HCT116 (cell line): Measurements from ENCODE around the gene ZFAND6. TPM values are rescaled to one million over a fixed set of nuclear protein-coding genes. Genes with fewer than 3 reads are reported as not detected.

Source experiments
- ATAC-seq: fragments of 200-7000 bp; cut with Tn5 transposase; 2 replicates; pipeline ENCODE4 v1.9.1; 2020; ENCODE audit warnings: mild to moderate bottlenecking, moderate library complexity
- BruUV-seq: library from RNA; stranded (reverse); fragments of 400-500 nt; replicated peaks from 2 replicates; lab custom pipeline; 2021; lab: Mats Ljungman, UMichigan
- CTCF ChIA-PET: fragments of 300-600 bp; sonication (Branson Sonifier 250); formaldehyde crosslinking; loops from one replicate; lab custom pipeline; 2021; ENCODE audit warnings: antibody characterized with exemption; lab: Charles Lee
- POLR2A ChIA-PET: fragments of 300-600, 350-600 bp; sonication (Branson Sonifier 250); formaldehyde crosslinking; loops from one replicate; lab custom pipeline; 2021; ENCODE audit warnings: antibody characterized with exemption; lab: Charles Lee
- RAD21 ChIA-PET, 2 experiments: fragments of 300-600 bp; sonication (Branson Sonifier 250); formaldehyde crosslinking; loops; one replicate each; lab custom pipeline; 2023; ENCODE audit warnings: low total read pairs in 2 of 2; ENCODE audit not compliant: uncharacterized antibody in 2 of 2, unreplicated experiment in 2 of 2, low non-redundant PET in 1 of 2; lab: Charles Lee
- DNase-seq: peaks from one replicate; pipeline ENCODE4 v3.0.0-alpha.2; 2010; ENCODE audit warnings: low read depth, low spot score
- H2AFZ ChIP-seq: fragments of 200-600 bp; shearing (Covaris generic), sonication (generic); 2 replicates; pipeline ENCODE4 v1.6.1; 2017; ENCODE audit warnings: low read depth, mixed run types, mixed read lengths, antibody characterized with exemption, low read length; ENCODE audit not compliant: poor library complexity, severe bottlenecking
- H3K27ac ChIP-seq: 2 replicates; pipeline ENCODE4 v1.5.1; 2012; ENCODE audit warnings: low read depth, low read length
- H3K27me3 ChIP-seq: fragments of 200-600 bp; sonication (generic); 2 replicates; pipeline ENCODE4 v1.6.1; 2016; ENCODE audit warnings: mixed run types, low read length, mixed read lengths; ENCODE audit not compliant: insufficient read depth
- H3K36me3 ChIP-seq, 2 experiments: fragments of 200-500 bp in 1 of 2; fragments of 200-600 bp in 1 of 2; sonication (Bioruptor generic) in 1 of 2; sonication (generic) in 1 of 2; 2 replicates each; pipeline versions ENCODE4 v1.5.1 to v1.6.1; 2014 to 2016; ENCODE audit warnings: low read length in 2 of 2, inconsistent platforms in 1 of 2, mixed read lengths in 1 of 2, mixed run types in 1 of 2; ENCODE audit not compliant: insufficient read depth in 2 of 2, control insufficient read depth in 1 of 2
- H3K4me1 ChIP-seq, 2 experiments: fragments of 200-600 bp in 1 of 2; sonication (generic) in 1 of 2; 2 replicates each; pipeline versions ENCODE4 v1.5.1 to v1.6.1; 2012 to 2017; ENCODE audit warnings: low read length in 2 of 2, inconsistent platforms in 1 of 2, mild to moderate bottlenecking in 1 of 2, mixed read lengths in 1 of 2, mixed run types in 1 of 2, moderate library complexity in 1 of 2; ENCODE audit not compliant: insufficient read depth in 2 of 2, control insufficient read depth in 1 of 2
- H3K4me2 ChIP-seq: fragments of 200-600 bp; sonication (generic); 2 replicates; pipeline ENCODE4 v1.6.1; 2017; ENCODE audit warnings: mixed run types, low read length, mixed read lengths
- H3K4me3 ChIP-seq, 2 experiments: fragments of 200-600 bp in 1 of 2; sonication (generic) in 1 of 2; replicated peaks in 1 of 2; 2 replicates each; pipeline ENCODE4 v1.5.1; 2011 to 2016; ENCODE audit warnings: low read length in 2 of 2, control low read depth in 1 of 2, low read depth in 1 of 2, mild to moderate bottlenecking in 1 of 2, mixed read lengths in 1 of 2, mixed run types in 1 of 2
- H3K79me2 ChIP-seq: fragments of 200-600 bp; sonication (generic); 2 replicates; pipeline ENCODE4 v1.6.1; 2017; ENCODE audit warnings: mild to moderate bottlenecking, mixed run types, low read length, moderate library complexity, mixed read lengths; ENCODE audit not compliant: insufficient read depth
- H3K9ac ChIP-seq: fragments of 200-600 bp; sonication (generic); 2 replicates; pipeline ENCODE4 v1.6.1; 2016; ENCODE audit warnings: low read length, mixed read lengths
- H3K9me2 ChIP-seq: fragments of 200-600 bp; sonication (generic), shearing (Covaris generic); 2 replicates; pipeline ENCODE4 v1.6.1; 2017; ENCODE audit warnings: mixed run types, mild to moderate bottlenecking, moderate library complexity; ENCODE audit not compliant: insufficient read depth
- H3K9me3 ChIP-seq, 2 experiments: fragments of 200-500 bp in 1 of 2; fragments of 200-600 bp in 1 of 2; sonication (Bioruptor generic) in 1 of 2; sonication (generic) in 1 of 2; 2 replicates each; pipeline ENCODE4 v1.6.1; 2014 to 2017; ENCODE audit warnings: low read length in 2 of 2, mixed read lengths in 2 of 2, inconsistent platforms in 1 of 2, low read depth in 1 of 2, mild to moderate bottlenecking in 1 of 2, mixed run types in 1 of 2, moderate library complexity in 1 of 2; ENCODE audit not compliant: control insufficient read depth in 1 of 2, insufficient read depth in 1 of 2
- H4K20me1 ChIP-seq: fragments of 200-600 bp; sonication (generic), shearing (Covaris generic); 2 replicates; pipeline ENCODE4 v1.6.1; 2017; ENCODE audit warnings: mixed run types, mild to moderate bottlenecking, moderate library complexity; ENCODE audit not compliant: insufficient read depth
- CBX3 ChIP-seq: IDR thresholded peaks from 2 replicates; pipeline ENCODE4 v1.6.1; 2012; ENCODE audit warnings: low read depth
- CTCF ChIP-seq, 3 experiments: fragments of 200-600 bp in 1 of 3; sonication (generic) in 1 of 3; IDR thresholded peaks in 2 of 3; conservative IDR thresholded peaks in 1 of 3; 2 replicates each; pipeline ENCODE4 v1.5.1; 2012 to 2017; ENCODE audit warnings: low read depth in 2 of 3, low read length in 2 of 3, antibody characterized with exemption in 1 of 3, borderline replicate concordance in 1 of 3, control low read depth in 1 of 3, mild to moderate bottlenecking in 1 of 3, mixed read lengths in 1 of 3, mixed run types in 1 of 3, moderate library complexity in 1 of 3; ENCODE audit not compliant: insufficient read depth in 1 of 3
- EZH2 ChIP-seq: fragments of 200-600 bp; sonication (generic); IDR thresholded peaks from 2 replicates; pipeline ENCODE4 v1.6.1; 2017; ENCODE audit warnings: antibody characterized with exemption, mixed run types
- EZH2phosphoT487 ChIP-seq: fragments of 200-600 bp; IDR thresholded peaks from 2 replicates; pipeline ENCODE4 v1.6.1; 2018; ENCODE audit warnings: antibody characterized with exemption, borderline replicate concordance
- FOSL1 ChIP-seq: IDR thresholded peaks from 2 replicates; pipeline ENCODE4 v1.6.1; 2012; ENCODE audit warnings: low read depth
- JUND ChIP-seq: IDR thresholded peaks from 2 replicates; pipeline ENCODE4 v1.6.1; 2012
- MAX ChIP-seq: IDR thresholded peaks from 2 replicates; pipeline ENCODE4 v1.6.1; 2012
- RAD21 ChIP-seq: IDR thresholded peaks from 2 replicates; pipeline ENCODE4 v1.6.1; 2012; ENCODE audit warnings: low read depth, mild to moderate bottlenecking
- REST ChIP-seq: IDR thresholded peaks from 2 replicates; pipeline ENCODE4 v1.6.1; 2012; ENCODE audit warnings: low read depth
- SIN3A ChIP-seq: IDR thresholded peaks from 2 replicates; pipeline ENCODE4 v1.6.1; 2012; ENCODE audit warnings: low read depth
- SRF ChIP-seq: IDR thresholded peaks from 2 replicates; pipeline ENCODE4 v1.6.1; 2012; ENCODE audit warnings: low read depth
- ZBTB33 ChIP-seq: IDR thresholded peaks from 2 replicates; pipeline ENCODE4 v1.6.1; 2011; ENCODE audit warnings: mild to moderate bottlenecking, low read length, moderate library complexity; ENCODE audit not compliant: insufficient replicate concordance; ENCODE audit errors: extremely low read depth
- ZFX ChIP-seq: fragments of 450-650 bp; IDR thresholded peaks from 2 replicates; pipeline ENCODE4 v1.6.1; 2017
- intact Hi-C: fragments of 100-400 bp; cut with micrococcal nuclease; formaldehyde crosslinking; loops from 2 replicates; pipeline ENCODE4 v1.10.0; 2022
- total RNA-seq: library from RNA; stranded (reverse); gene quantifications from one replicate; pipeline ENCODE4 v1.2.1, GENCODE V29; 2021; ENCODE audit not compliant: unreplicated experiment

Gene ZFAND6
- total RNA-seq, 1 experiment from 2014 or later: 51.3 TPM

GRCh38 chr15:80136854-80137253 lies 77.4 kb downstream of the ZFAND6 start (continued):
- no peak for TF ChIP-seq REST
- no peak for TF ChIP-seq SRF
- TF ChIP-seq CBX3: no peak
- no peak for TF ChIP-seq CTCF (IDR thresholded peaks at IDR 0.05 in 2 of 3, conservative IDR thresholded peaks at IDR 0.05 in 1 of 3; ENCODE audit: borderline replicate concordance in 1 of 3, insufficient read depth in 1 of 3, low read depth in 2 of 3, low read length in 2 of 3)
- no peak for TF ChIP-seq RAD21
- TF ChIP-seq, all 23 proteins: peak for 0

GRCh38 chr15:80138961-80139360 lies 79.5 kb downstream of the ZFAND6 start:
- Histone ChIP-seq H4K20me1 (no peaks in the 10 kb centered on the region), H3K9me2 (no peaks in the 10 kb centered on the region), H3K27me3 (no peaks in the 10 kb centered on the region), H3K36me3 (peaks cover 0 to 3% of the 10 kb centered on the region in 2 experiments; a peak in 1 of 4 replicates), H3K9ac (no peak overlapping the region), H3K4me1 (no peaks in the 10 kb centered on the region), H2AFZ (no peak overlapping the region), H3K4me3 (no peak overlapping the region), H3K9me3 (no peaks in the 10 kb centered on the region), H3K4me2 (no peak overlapping the region), H3K27ac (no peak overlapping the region), H3K79me2 (no peaks in the 10 kb centered on the region)
- TF ChIP-seq FOSL1 (no peak), RAD21 (no peak), SIN3A (no peak), EZH2 (no peak), ZFX (no peak), MAX (no peak), JUND (no peak), CBX3 (no peak), CTCF (IDR thresholded peaks at IDR 0.05 in 2 of 3, conservative IDR thresholded peaks at IDR 0.05 in 1 of 3; ENCODE audit: borderline replicate concordance in 1 of 3, insufficient read depth in 1 of 3, low read depth in 2 of 3, low read length in 2 of 3) (no peak), EZH2phosphoT487 (no peak), ZBTB33 (no peak)
- RAD21 ChIA-PET: no interaction called here
- no peak for ATAC-seq
- CTCF ChIA-PET: no interaction called here
- intact Hi-C loops: no loop called here
- POLR2A ChIA-PET: no interaction called here
- DNase-seq: no peak
- BruUV-seq: no TSS peak
